ENCODE data around the gene FKBP2. TPM values are rescaled to one million over a fixed set of nuclear protein-coding genes. Genes with fewer than 3 reads are reported as not detected.

FKBP2 gene
- total and polyA plus RNA-seq, 2 experiments from 2014 or later, result 40.7 to 188 TPM

- TF ChIP-seq EZH2 (IDR thresholded peaks at IDR 0.05; ENCODE audit: insufficient read depth, poor library complexity, severe bottlenecking) (no peak), EZH2phosphoT487 (IDR thresholded peaks at IDR 0.05; ENCODE audit: insufficient read depth, low read depth) (no peak)
- DNase-seq, result no peak
- Histone ChIP-seq H3F3A (ENCODE audit: insufficient read depth) (peaks cover 25% of the 10 kb centered on the region), H3K27ac (no peak overlapping the region), H3K4me1 (ENCODE audit: insufficient read depth) (peaks cover 16% of the 10 kb centered on the region), H3K9me3 (ENCODE audit: low read depth) (no peaks in the 10 kb centered on the region), H4K20me1 (ENCODE audit: insufficient read depth) (no peaks in the 10 kb centered on the region), H3K4me3 (no peak overlapping the region), H3K27me3 (replicated peaks; ENCODE audit: insufficient read depth) (no peaks in the 10 kb centered on the region), H3K4me2 (ENCODE audit: unreplicated experiment) (no peak overlapping the region), H3K79me2 (ENCODE audit: insufficient read depth) (peaks cover 39% of the 10 kb centered on the region), H3K9ac (no peak overlapping the region), H3K9me2 (ENCODE audit: insufficient read depth) (no peaks in the 10 kb centered on the region), H2AFZ (no peak overlapping the region), H3K36me3 (ENCODE audit: low read depth) (0 out of 2 replicates have a peak, but pooled peaks cover 8% of the 10 kb centered on the region)
- 82 to 84% methylated on average over 8 of the region's 8 CpGs for WGBS, 2 experiments (ENCODE audit: low coverage in 1 of 2, low lambda C conversion rate in 2 of 2, missing lambda C conversion rate in 2 of 2)
- in situ Hi-C loops (cut with MboI), result no loop called here
Measured at GRCh38 chr11:64278576-64279190, 37.8 kb downstream of the FKBP2 start.

DNA sequence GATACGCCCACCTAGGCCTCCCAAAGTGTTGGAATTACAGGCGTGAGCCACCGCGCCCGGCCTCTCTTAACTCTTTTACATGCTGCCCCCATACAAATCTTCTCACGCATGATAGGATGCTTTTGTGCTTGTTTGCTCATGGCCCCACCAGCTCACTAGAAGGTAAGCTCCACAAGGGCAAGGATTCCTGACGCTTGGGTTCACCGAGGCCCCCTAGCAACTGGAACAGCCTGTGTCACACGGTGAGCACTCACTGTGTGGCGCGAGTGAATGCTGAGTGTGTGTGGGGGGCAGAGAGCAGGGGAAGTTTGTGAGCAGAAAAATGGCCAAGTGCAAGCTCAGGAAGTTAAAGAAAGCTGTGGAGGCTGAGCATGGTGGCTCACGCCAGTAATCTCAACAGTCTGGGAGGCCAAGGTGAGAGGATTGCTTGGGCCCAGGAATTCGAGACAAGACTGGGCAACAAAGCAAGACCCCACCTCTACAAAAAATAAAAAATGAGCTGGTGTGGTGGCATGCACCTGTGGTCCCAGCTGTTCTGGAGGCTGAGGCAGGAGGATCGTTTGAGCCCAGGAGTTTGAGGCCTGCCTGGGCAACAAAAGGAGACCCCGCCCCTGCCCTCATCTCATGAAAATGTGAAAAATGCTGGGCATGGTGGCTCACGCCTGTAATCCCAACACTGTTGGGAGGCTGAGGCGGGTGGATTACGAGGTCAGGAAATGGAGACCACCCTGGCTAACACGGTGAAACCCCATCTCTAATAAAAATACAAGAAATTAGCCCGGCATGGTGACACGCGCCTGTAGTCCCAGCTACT, 41.3 kb downstream of the FKBP2 start:
- Histone ChIP-seq H3K79me2 (ENCODE audit: insufficient read depth) (peaks cover 34% of the 10 kb centered on the region), H4K20me1 (ENCODE audit: insufficient read depth) (no peaks in the 10 kb centered on the region), H3K27me3 (replicated peaks; ENCODE audit: insufficient read depth) (no peaks in the 10 kb centered on the region), H3K36me3 (ENCODE audit: low read depth) (0 out of 2 replicates have a peak, but pooled peaks cover 8% of the 10 kb centered on the region), H3K9me2 (ENCODE audit: insufficient read depth) (no peaks in the 10 kb centered on the region), H3K4me2 (ENCODE audit: unreplicated experiment) (no peak overlapping the region), H3K9me3 (ENCODE audit: low read depth) (no peaks in the 10 kb centered on the region), H3K9ac (no peak overlapping the region), H3F3A (ENCODE audit: insufficient read depth) (peaks cover 9% of the 10 kb centered on the region), H3K4me3 (no peak overlapping the region), H3K27ac (no peak overlapping the region), H3K4me1 (ENCODE audit: insufficient read depth) (peaks cover 5% of the 10 kb centered on the region), H2AFZ (no peak overlapping the region)
- no peak for DNase-seq
- WGBS, 2 experiments (ENCODE audit: low coverage in 1 of 2, low lambda C conversion rate in 2 of 2, missing lambda C conversion rate in 2 of 2), result 93 to 95% methylated on average over 21 to 22 of the region's 22 CpGs
- TF ChIP-seq EZH2 (IDR thresholded peaks at IDR 0.05; ENCODE audit: insufficient read depth, poor library complexity, severe bottlenecking) (no peak), EZH2phosphoT487 (IDR thresholded peaks at IDR 0.05; ENCODE audit: insufficient read depth, low read depth) (no peak)
- in situ Hi-C loops (cut with MboI), result no loop called here

- no peak for DNase-seq
Measured at GRCh38 chr11:64283092-64283491, 42.2 kb downstream of the FKBP2 start.

DNA sequence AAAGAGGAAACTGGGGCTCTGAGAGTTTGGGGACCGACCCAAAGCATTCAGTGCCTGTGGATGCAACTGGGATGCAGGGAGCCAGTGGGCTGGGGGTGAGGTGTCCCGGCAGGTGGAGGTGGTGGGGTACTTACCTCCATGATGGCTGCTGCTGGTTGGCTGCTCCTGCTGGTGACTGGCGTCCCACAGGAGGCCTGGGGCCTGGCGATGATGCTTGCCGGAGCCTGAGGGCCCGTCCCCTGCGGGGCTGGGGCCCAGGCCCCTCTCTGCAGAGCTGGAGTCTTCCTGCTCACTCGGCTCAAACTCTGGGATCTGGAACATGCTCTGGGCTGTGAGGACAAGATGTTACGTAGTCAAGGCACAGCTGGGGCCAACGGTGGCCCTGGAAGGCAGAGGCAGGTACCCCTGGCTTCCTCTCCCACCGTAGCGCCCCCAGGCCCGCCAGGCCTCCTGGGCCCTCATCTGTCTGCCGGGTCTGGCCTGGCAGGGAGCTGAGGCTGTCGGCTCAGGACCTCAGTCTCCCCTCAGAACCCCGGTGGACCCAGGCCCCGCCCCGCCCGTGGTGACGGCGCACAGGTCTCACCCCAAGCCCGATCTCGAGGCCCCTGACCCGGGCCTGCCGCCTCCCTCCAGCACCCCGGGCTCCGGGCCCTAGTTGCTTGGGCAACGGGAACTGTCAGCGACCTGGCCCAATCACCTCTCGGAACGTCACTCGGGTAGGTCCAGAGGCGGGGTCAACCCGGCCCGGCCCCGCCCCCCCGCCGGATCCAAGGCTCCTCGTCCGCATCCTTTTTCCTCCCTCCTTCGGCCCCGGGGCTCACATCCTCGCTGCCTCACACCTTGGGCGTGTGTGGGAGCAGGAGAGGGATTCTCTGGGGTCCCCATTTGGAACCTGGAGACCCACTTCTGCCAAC, 43.4 kb downstream of the FKBP2 start, which contains the start of gene BAD:
BAD (minus strand) TSS at position 618 of the 914 bp plus-strand sequence; CDS start at position 321, 297 bp downstream.
- Histone ChIP-seq H3K9ac (peak within 1 kb of the TSS; percentile 92), H3K27me3 (replicated peaks; ENCODE audit: insufficient read depth) (no peaks in the 10 kb centered on the region), H3K9me2 (ENCODE audit: insufficient read depth) (no peaks in the 10 kb centered on the region), H3K4me1 (ENCODE audit: insufficient read depth) (no peaks in the 10 kb centered on the region), H2AFZ (peak within 1 kb of the TSS; percentile 85), H3K79me2 (ENCODE audit: insufficient read depth) (peaks cover 39% of the 10 kb centered on the region), H3F3A (ENCODE audit: insufficient read depth) (no peaks in the 10 kb centered on the region), H3K27ac (peak within 1 kb of the TSS; percentile 88), H3K9me3 (ENCODE audit: low read depth) (no peaks in the 10 kb centered on the region), H3K4me2 (ENCODE audit: unreplicated experiment) (peak within 1 kb of the TSS; percentile 97), H3K4me3 (peak within 1 kb of the TSS; percentile 88), H4K20me1 (ENCODE audit: insufficient read depth) (no peaks in the 10 kb centered on the region), H3K36me3 (ENCODE audit: low read depth) (0 out of 2 replicates have a peak, but pooled peaks cover 5% of the 10 kb centered on the region)
- WGBS, 2 experiments (ENCODE audit: low coverage in 1 of 2, low lambda C conversion rate in 2 of 2, missing lambda C conversion rate in 2 of 2), result 3 to 4% methylated on average over 37 to 39 of the region's 44 CpGs
- in situ Hi-C loops (cut with MboI), result no loop called here
- DNase-seq, result peak; percentile 98
- no peak for TF ChIP-seq EZH2 (IDR thresholded peaks at IDR 0.05; ENCODE audit: insufficient read depth, poor library complexity, severe bottlenecking)
- TF ChIP-seq EZH2phosphoT487 (IDR thresholded peaks at IDR 0.05; ENCODE audit: insufficient read depth, low read depth), result no peak

More at GRCh38 chr11:64283092-64283491, 42.2 kb downstream of the FKBP2 start:
- no peaks in the 10 kb centered on the region for H3K9me2 ChIP-seq (ENCODE audit: insufficient read depth)
- no peaks in the 10 kb centered on the region for H3K27me3 ChIP-seq (replicated peaks; ENCODE audit: insufficient read depth)
- in situ Hi-C loops (cut with MboI), result no loop called here
- H3K36me3 ChIP-seq (ENCODE audit: low read depth), result 0 out of 2 replicates have a peak, but pooled peaks cover 5% of the 10 kb centered on the region
- peak overlapping the region; percentile 88; the same call in 1 of the 2 replicates for H3K4me3 ChIP-seq
- no peak overlapping the region for H2AFZ ChIP-seq
- peak overlapping the region; percentile 92 for H3K9ac ChIP-seq
- no peaks in the 10 kb centered on the region for H3K9me3 ChIP-seq (ENCODE audit: low read depth)
- TF ChIP-seq EZH2 (IDR thresholded peaks at IDR 0.05; ENCODE audit: insufficient read depth, poor library complexity, severe bottlenecking) (no peak), EZH2phosphoT487 (IDR thresholded peaks at IDR 0.05; ENCODE audit: insufficient read depth, low read depth) (no peak)
- peaks cover 39% of the 10 kb centered on the region for H3K79me2 ChIP-seq (ENCODE audit: insufficient read depth)
- H4K20me1 ChIP-seq (ENCODE audit: insufficient read depth), result no peaks in the 10 kb centered on the region
- H3F3A ChIP-seq (ENCODE audit: insufficient read depth), result no peaks in the 10 kb centered on the region; the same call in 1 of the 2 replicates
- WGBS, 2 experiments (ENCODE audit: low coverage in 1 of 2, low lambda C conversion rate in 2 of 2, missing lambda C conversion rate in 2 of 2), result 97 to 98% methylated on average over 3 of the region's 3 CpGs
- no peak overlapping the region for H3K4me2 ChIP-seq (ENCODE audit: unreplicated experiment)
- no peak overlapping the region for H3K27ac ChIP-seq
- no peaks in the 10 kb centered on the region for H3K4me1 ChIP-seq (ENCODE audit: insufficient read depth)
